ENCODE results near the gene HEMK1.

GRCh38 chr3:50567386-50568167 is 1.7 kb upstream of the HEMK1 start, which contains the start of gene C3orf18:
- no peak; a peak in 1 of 5 replicates for TF ChIP-seq JUN (IDR thresholded peaks at IDR 0.05)
- TF ChIP-seq CTCF (IDR thresholded peaks at IDR 0.05), result no peak
- TF ChIP-seq MAX (IDR thresholded peaks at IDR 0.05), result no peak
- no peak for TF ChIP-seq HOXB5 (CRISPR knock-in tag; IDR thresholded peaks at IDR 0.05)
- TF ChIP-seq SREBF2 (IDR thresholded peaks at IDR 0.05), result no peak
- TF ChIP-seq REST (IDR thresholded peaks at IDR 0.05), result no peak
- TF ChIP-seq POLR2A (IDR thresholded peaks at IDR 0.05; ENCODE audit: low read length), result no peak
